Peyer's patch (tissue), 4 donors: ENCODE results near the gene RAB28.

Experiments used
- CTCF ChIP-seq, 6 experiments: fragments of 450-650 bp in 4 of 6; fragments of 200-600 bp in 2 of 6; sonication (generic) in 1 of 6; IDR thresholded peaks; one replicate each; pipeline ENCODE4 v1.5.1; 2017 to 2019; ENCODE audit warnings: antibody characterized with exemption in 6 of 6, mild to moderate bottlenecking in 3 of 6, moderate library complexity in 1 of 6
- POLR2A ChIP-seq, 2 donors: fragments of 450-650 bp; IDR thresholded peaks; one replicate each; pipeline ENCODE4 v1.5.1; 2017; ENCODE audit warnings: antibody characterized with exemption in 2 of 2, mild to moderate bottlenecking in 2 of 2, moderate library complexity in 2 of 2

DNA sequence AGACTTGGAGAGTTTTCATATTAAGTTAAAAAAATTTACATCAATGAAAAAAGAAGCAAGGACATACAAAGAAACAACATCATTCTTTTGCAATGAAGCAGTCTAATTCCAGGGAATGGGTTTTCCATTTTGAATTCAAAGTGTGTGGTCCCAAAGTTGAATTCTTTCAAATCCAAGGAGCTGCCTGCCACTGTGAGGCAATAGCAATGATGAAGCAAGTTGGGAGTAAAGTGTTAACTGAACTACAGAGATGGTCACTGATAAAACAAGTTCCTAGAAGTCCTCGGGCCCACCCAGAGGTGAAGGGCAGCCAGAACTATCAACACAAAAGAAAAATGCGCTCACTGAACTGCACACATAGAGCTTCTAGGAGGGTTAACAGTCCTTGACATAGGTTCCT, 115.9 kb downstream of the RAB28 start:
- TF ChIP-seq POLR2A (IDR thresholded peaks at IDR 0.05) (no peak), CTCF (IDR thresholded peaks at IDR 0.05) (no peak)
